NCI-H345 treated with DMSO at 0.1 percent for 48 hours (cell line): ENCODE results near the gene GPSM3.
"Not testable (repeated sequence)": the region's sequence is repeated elsewhere in the genome, so short reads cannot be mapped to it uniquely, and the experiment has no call there.

ENCODE experiments used
- DNase-seq: peaks from one replicate; lab custom pipeline; 2025; ENCODE audit not compliant: unreplicated experiment; lab: John Stamatoyannopoulos, UW

Gene GPSM3, protein sequence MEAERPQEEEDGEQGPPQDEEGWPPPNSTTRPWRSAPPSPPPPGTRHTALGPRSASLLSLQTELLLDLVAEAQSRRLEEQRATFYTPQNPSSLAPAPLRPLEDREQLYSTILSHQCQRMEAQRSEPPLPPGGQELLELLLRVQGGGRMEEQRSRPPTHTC

DNA sequence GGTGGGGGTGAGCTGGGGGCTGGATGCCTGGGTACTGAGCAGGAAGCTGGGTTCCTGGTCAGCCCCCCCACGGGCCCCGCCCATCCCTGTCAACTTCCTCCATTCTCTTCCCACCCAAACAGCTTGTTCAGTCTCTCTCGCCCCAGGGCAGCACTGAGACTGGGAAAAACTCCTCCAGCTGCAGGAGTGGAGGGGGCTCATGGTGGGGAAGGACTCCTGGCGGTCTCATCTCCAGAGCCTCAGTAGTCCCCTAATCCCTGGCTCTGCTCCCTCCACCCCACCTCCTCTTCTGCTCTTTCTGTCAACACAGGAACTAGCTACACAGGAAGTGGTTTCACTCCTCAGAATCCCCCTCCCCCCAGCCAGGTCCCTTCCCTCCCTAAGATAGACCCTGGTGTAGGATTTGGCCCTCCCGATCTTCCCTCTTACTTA lies at the start of gene GPSM3:
GPSM3 (minus strand) TSS at position 36 of the 432 bp plus-strand sequence. CDS start 130 bp downstream, outside the sequence.
- DNase-seq, result no peak

DNA sequence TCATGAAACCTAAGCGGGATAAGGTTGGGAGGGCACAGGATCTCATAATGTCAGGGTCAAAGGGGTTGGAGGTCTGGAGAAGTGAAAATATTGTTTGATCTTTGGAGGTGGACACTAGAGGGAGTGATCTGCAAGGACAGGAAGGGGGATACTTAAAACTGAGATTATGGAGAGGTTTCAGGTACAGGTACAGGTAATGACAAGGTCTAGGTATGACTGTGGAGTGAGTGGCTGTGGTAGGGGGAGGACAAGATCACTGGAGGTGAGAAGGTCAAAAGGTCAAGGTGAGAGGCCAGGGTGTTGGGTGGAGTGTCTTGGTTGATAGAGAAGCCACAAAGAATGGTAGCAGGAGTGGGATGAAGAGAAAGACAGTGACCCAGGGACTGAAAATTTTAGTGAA lies 48.2 kb upstream of the GPSM3 start:
- no peak for DNase-seq

DNA sequence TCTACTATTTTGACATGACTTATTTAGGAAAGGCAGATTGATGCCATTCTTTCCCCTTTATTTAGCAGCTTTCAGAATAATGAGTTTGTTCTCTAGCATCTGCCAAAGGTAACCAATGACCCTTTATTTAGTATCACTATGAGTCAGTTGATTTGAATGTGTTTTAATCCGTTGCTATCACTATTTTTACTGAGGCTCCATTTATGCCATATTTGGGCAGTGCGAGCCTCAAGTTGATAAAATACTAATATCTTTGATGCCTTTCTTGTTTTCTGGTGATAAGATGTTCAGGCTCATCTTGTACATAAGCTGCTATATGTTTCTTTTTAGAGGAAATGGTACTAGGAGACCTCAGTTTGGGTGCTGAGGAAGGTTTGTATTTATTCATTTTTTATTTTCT lies 47.0 kb upstream of the GPSM3 start:
- DNase-seq, result no peak

DNA sequence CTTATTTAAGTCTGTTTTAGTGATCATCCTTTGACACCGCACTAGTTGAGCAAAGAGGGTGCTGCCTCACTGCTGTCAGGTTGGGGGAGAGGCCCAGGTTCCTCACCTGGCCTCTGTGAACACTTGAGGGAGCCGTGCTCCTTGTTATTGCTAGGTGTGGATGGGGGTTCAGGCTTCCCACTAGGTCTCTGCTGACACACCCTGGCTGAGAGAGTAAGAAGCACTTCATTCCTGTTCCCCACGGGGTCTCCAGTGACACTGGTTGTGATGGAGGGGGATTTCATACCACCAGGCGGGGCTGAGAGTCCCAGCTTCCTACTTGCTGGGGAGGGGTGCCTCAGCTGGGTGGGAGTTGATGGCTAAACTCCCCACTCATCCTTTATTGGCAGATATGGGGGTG lies 42.5 kb upstream of the GPSM3 start:
- no peak for DNase-seq

DNA sequence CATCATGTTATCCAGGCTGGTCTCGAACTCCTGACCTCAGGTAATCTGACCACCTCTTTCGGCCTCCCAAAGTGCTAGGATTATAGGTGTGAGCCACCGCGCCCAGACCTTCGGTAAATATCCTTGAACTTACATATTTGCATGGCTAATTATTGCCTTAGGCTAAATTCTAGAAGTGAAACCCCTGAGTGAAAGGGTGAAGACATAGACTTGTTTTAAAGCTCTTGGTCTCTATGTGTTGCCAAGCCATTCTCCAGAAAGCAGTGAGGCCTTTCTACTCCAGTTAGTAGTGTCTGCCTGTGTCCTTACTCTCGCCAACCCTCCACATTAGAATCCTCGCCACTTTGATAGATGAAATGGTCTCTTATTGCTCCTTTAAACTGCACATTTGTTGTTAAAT lies 34.0 kb upstream of the GPSM3 start:
- no peak for DNase-seq

DNA sequence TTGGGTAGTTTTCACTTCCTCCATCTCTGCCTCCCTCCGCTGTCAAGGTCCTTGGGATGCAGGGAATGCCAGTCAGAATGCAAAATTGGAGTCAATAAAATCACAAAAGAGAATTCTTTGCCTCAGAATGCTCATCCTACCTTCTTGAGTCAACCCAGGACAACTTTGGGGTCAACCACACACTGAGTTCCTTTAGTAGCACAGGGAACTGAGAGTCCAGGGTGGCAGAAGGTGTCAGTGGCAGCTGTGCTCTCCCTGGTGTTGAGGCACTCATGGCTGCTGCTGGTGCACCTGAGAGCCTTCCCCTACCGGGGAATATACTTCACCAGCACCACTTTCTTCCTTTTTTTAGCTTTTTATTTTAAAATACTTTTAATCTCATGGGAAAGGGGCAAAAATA lies 32.3 kb upstream of the GPSM3 start:
- no peak for DNase-seq

DNA sequence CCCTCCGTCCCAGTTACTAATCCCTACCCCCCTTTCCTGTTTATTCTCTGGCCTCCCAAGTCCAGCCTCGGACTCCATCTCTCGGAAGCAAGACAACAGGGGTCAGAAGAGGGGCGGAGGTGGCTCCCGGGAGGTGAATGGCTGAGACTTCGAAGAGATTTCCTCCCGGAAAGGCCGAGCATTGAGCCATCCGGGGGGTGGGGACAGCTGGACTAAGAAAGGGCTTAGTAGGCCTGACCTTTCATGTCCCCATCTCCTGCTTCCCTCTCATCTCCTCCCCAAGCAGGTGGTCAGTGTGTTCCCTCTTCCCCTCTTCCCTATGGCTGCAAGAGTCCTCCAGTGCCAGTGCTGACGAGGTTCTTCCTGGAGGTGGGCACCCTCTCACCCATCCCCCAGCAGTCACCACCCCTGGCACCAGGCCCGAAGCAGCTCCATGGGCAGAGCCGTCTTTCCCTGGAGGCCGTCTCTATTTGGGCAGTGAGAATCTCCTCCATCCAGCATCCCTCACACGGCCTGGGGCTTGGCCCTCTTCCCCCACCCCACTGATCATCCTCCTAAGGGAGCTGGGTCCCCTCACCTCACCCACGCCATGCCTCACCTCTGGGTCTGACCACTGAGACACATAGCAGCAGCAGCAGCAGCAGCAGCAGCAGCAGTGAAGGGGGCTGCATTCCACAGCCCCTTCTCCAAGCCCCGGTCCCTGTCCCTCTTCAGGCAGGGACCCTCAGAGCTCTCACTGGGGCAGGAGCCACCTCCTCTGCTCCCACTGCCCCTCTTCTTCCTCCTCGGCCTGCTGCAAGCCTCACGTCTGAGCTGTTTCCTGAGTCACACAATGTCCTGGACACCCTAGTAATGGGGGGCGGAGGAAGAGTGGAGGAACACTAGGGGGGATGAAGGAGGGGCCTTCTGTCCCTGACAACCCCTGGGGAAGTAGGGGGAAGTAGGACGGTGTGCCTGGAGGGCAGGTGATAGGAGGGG lies 31.1 kb upstream of the GPSM3 start, which contains the start of gene NOTCH4:
NOTCH4 (minus strand) TSS at position 810 of the 978 bp plus-strand sequence; CDS start at position 671, 139 bp downstream.
- no peak for DNase-seq

DNA sequence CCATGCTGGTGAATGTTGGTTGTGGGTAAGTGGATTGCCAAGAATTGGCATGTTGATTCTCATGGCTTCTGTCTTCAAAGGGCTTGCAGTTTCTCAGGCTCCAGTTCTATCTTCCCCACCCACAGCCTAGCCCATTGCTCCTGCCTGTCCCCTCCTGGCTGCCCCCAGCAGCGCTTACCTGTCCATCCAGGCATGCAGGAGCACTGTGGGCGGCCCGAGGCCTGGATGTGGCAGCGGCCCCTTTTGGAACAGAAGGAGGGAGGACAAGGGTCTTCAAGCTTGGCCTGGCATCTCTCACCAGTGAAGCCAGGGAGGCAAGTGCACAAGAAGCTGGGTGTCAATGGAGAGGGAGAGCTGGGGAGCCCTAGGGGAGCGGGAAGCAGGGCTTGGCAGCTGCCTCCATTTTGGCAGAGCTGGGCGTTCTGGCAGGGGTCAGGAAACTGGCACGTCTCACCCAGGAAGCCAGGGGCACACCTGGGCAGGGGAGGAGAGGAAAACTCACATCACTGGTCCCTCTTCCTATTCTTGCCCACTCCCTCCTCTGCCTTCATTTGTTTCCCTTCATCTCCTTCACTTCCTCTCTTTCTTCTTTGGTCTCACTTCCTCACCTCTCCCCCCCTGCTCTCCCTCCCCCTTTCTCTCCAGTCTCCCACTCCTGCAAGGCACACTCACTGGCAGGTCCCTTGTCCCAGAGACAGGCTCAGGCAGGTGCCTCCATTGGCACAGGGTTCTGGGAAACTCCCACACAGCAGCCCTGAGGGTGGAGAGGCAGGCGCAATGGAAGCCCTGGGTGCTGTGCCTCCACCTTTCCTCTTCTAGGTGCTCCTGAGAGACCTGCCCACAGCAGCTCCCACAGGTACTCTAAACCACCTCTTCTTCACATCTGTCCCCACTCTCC lies 30.1 kb upstream of the GPSM3 start:
- DNase-seq, result no peak

DNA sequence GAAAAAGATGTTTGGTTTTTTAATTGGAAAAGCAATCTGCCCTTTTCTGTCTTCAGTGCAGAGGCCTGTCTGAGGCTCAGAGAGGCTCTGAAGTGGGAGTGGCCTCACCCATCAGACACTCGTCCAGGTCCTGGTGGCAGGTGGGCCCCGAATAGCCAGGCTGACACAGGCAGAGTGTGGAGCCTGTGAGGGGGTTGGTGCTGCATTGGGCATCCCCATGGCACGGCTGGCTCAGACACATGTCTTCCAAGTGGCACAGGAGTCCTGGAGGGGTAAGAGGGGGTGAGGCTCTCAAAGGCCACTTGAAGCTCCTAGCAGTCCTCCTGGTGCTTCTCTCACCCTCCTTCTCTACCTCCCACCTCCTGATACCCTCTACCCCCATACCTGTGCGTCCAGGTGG lies 27.6 kb upstream of the GPSM3 start:
- no peak for DNase-seq

DNA sequence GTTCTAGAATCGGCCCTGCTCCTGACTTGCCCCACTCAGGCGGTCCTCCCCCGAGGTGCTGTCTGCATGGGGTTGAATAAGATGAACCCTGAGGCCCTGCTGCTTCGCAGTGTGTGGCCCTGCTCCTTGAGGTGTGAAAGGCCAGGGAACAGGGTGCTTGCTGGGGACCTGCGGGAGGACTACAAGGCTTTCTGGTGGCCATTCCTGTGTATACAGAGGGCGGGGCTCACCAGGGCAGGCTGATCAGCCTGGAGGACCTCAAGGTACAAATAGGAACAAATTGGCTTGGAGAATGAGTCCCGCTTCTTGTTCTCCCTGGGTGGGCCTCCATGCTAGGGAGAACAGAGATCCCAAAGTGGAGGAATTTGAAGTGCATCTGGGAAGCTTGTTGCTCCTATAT lies 25.7 kb upstream of the GPSM3 start:
- no peak for DNase-seq

DNA sequence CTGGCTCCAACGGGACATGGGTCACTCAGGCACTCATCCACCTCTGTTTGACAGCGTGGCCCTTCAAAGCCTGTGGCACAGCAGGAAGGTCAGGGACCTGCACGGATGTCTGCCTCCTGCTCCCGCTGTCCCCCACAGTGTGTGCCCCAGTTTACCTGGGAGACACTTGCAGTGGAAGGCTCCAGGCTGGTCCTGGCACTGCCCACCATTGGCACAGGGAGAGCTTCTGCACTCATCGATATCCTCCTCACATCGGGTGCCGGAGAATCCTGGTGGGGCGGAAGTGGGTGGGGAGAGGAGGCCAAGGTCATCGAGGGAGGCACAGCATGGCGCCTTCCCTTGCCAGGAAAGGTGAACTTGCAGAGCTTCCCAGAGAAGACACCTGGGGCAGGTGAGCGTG lies 24.6 kb upstream of the GPSM3 start:
- no peak for DNase-seq

DNA sequence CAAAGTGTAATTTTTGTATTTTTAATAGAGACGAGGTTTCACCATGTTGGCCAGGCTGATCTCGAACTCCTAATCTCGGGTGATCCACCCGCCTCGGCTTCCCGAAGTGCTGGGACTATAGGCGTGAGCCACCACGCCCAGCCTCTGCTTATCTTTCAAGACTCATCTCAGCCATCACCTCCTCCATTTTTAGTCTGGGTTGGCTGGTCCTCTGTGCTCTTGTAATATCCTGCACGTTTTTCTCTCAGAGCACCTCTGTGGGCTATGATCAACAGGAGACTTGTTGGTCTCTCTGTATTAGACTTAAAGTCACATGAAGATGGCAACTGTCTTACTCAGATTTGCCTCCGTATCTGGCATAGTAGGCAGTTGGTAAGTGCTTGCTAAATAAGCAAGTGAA lies 23.8 kb upstream of the GPSM3 start:
- DNase-seq, result no peak

DNA sequence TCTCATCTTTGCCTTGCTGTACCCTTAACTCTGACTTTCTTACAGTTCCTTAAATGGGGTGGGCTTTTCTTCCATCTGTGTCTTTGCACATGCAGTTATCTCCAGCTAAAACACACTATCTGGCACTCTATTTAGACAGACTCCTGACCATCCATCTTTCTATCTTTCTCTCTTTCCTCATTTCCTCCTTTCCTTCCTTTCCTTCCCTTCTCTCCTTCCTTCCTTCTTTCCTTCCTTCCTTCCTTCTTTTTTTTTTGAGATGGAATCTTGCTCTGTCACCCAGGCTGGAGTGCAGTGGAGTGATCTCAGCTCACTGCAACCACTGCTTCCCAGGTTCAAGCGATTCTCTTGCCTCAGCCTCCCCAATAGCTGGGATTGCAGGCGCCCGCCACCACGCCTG lies 23.2 kb upstream of the GPSM3 start:
- no peak for DNase-seq

DNA sequence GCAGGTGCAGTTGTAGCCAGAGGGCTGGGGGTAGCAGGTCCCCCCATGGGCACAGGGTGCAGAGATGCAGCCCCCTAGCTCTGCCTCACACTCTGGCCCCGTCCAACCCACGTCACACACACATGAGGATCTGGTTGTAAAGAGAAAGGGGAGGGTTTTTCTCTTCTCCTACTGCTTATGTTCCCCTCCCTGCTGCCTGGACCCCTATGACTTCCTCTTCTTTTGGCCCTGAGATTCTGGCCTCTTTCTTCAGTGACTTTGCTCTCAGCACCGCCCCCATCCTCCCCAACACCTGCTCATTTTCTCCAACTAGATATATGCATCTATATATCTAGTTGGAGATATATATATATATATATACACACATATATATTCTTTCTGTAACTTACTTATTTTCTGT lies 21.7 kb upstream of the GPSM3 start:
- DNase-seq, result no peak

DNA sequence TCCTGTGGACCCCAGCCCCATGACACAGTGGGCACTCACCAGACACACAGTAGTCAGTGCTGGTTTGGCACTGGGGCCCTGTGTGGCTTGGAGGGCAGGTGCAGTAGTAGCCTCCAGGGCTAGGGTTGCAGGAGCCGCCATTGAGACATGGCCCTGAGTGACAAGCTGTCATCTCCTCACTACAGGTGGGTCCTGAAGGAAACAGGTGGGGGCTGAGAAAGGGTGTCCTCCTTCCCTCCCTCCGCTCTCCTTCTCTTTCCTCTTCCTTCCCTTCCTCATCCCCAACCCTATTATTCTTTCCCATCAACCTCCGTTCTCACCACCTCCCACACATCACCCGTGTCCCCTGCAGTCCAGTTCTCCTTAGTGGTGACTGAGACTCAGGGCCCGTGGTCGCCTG lies 21.2 kb upstream of the GPSM3 start:
- DNase-seq, result no peak

DNA sequence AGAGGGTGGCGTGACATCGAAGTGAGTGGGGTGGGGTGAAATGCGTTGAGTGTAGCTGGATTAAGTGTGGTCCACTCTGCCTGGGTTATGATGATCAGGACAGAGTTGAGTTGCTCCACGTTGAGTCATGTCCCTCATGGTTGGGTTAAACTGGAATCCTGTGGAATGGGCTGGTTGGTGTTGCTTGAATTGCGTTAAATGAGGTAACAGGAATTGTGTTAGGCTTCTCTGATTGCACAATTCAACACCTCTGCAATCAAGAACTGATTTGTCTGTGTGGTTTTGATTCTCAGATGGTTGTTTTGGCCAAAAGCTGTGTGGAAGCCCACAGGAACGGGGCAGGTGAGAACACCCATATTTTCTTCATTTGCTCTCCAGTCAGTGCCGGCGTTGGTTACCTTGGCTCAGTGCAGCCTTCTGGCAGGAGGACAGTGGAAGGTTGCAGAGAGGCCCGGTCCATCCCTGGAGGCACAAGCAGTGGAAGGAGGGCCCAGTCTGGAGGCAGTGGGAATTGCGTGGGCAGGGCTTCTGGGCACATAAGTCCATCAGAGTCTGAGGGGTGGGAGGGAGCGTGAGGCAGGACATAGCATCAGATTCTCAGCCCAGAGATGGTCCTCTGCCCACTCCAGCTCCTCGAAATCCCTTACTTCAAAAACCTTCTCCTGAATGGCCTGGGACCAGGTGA lies 19.8 kb upstream of the GPSM3 start:
- no peak for DNase-seq

DNA sequence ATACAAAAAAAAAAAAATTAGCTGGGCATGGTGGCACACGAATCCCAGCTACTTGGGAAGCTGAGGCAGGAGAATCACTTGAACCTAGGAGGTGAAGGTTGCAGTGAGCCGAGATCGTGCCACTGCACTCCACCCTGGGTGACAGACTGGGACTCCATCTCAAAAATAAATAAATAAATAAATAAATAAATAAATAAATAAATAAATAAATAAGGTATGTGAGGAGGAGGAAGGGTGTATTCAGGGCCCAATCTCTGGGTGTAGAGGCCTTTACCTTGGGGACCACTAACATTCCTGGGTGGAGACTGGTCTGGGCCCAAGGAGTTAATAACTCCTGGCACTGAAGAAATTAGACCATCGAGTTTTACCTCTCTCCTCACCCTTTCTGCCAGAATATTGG lies 19.0 kb upstream of the GPSM3 start:
- not testable (repeated sequence) for DNase-seq

DNA sequence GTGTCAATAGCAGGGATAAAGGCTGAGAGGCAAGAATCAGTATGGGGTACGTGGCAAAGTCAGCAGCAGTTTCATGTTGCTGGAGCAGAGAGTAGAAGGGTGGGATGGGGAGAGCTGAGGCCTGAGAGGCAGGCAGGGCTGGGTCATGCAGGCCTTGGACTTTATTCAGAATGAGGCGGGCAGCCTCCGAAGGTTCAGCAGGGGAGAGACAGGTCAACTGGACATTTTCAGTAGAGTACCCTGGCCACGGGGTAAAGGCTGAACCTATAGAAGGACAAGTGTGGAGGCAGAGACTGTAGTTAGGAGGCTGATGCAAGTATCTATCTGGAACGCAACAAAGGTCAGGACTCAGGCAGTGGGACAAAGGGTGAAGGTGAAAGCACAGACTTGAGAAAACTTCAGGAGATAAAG lies 17.8 kb upstream of the GPSM3 start:
- DNase-seq, result no peak

DNA sequence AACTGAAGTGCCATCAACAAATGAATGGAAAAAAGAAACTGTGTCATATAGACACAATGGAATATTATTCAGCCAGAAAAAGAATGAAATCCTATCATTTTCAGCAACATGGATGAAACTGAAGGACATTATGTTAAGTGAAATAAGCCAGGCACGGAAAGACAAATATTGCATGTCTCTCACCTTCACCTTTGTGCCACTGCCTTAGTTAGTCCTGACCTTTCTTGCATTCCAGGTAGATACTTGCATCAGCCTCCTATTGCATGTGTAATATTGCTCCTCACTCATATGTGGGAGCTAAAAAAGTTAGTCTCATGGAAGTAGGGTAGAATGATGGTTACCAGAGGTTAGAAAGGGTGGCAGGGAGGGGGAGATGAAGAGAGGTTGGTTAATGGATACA lies 16.6 kb upstream of the GPSM3 start:
- DNase-seq, result no peak

DNA sequence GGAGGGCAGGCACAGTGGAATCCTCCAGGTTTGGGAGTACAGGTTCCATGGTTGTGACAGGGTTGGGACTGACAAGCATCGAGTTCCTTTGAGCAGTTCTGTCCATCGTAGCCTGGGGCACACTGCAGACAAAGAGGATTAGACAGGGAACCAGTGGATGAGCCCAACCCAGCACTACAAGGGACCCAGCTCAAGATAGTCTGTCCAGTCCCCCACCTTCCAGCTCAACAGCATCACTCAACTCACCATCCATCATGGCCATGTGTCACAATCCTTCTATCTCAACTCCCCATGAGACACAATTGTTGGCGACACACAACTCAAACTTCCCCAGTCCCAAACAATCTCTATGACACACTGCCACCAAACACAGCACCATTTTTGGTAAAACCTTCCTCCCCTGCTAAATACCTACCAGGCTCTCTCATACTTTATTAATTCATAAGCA lies 11.8 kb upstream of the GPSM3 start:
- DNase-seq, result no peak
